Neuronal stem cell (in vitro differentiated cells): ENCODE data around the gene LPAR5.
"Not testable (repeated sequence)": the region's sequence is repeated elsewhere in the genome, so short reads cannot be mapped to it uniquely, and the experiment has no call there.

Source experiments
- DNase-seq: peaks from one replicate; pipeline ENCODE4 v3.0.0-alpha.2; 2013; ENCODE audit warnings: low spot score
- H2AFZ ChIP-seq: one replicate; pipeline ENCODE4 v1.6.1; 2013; ENCODE audit warnings: mild to moderate bottlenecking, low read length, inconsistent platforms
- H2AK5ac ChIP-seq: 2 replicates; pipeline ENCODE4 v1.6.1; 2013; ENCODE audit warnings: low read depth, mild to moderate bottlenecking, inconsistent platforms, low read length, moderate library complexity, mixed read lengths
- H2BK120ac ChIP-seq: 2 replicates; pipeline ENCODE4 v1.6.1; 2013; ENCODE audit warnings: low read depth, mild to moderate bottlenecking, inconsistent platforms, low read length, moderate library complexity, mixed read lengths
- H2BK12ac ChIP-seq: one replicate; pipeline ENCODE4 v1.6.1; 2013; ENCODE audit warnings: low read length, inconsistent platforms
- H2BK15ac ChIP-seq: 2 replicates; pipeline ENCODE4 v1.6.1; 2013; ENCODE audit warnings: mild to moderate bottlenecking, low read length, inconsistent platforms, mixed read lengths
- H2BK5ac ChIP-seq: one replicate; pipeline ENCODE4 v1.6.1; 2013; ENCODE audit warnings: inconsistent platforms, mild to moderate bottlenecking, low read length, moderate library complexity
- H3K14ac ChIP-seq: one replicate; pipeline ENCODE4 v1.6.1; 2013; ENCODE audit warnings: low read length, inconsistent platforms
- H3K18ac ChIP-seq: 2 replicates; pipeline ENCODE4 v1.6.1; 2013; ENCODE audit warnings: low read length, inconsistent platforms
- H3K23ac ChIP-seq: 2 replicates; pipeline ENCODE4 v1.6.1; 2013; ENCODE audit warnings: low read depth, mild to moderate bottlenecking, mixed read lengths, low read length, inconsistent platforms; ENCODE audit not compliant: poor library complexity
- H3K27ac ChIP-seq: replicated peaks from 3 replicates; pipeline ENCODE4 v1.5.1; 2013; ENCODE audit warnings: low read length, inconsistent platforms
- H3K27me3 ChIP-seq, 3 experiments: 2 replicates each; pipeline ENCODE4 v1.6.1; 2013; ENCODE audit warnings: low read length in 3 of 3, mild to moderate bottlenecking in 2 of 3, inconsistent platforms in 1 of 3, low read depth in 1 of 3, mixed read lengths in 1 of 3, moderate library complexity in 1 of 3; ENCODE audit not compliant: control insufficient read depth in 3 of 3, insufficient read depth in 3 of 3
- H3K36me3 ChIP-seq, 2 donors: replicated peaks in 1 of 2; 2 replicates each; pipeline ENCODE4 v1.6.1; 2013; ENCODE audit warnings: low read length in 2 of 2; ENCODE audit not compliant: control insufficient read depth in 2 of 2, insufficient read depth in 2 of 2
- H3K4ac ChIP-seq: 2 replicates; pipeline ENCODE4 v1.6.1; 2013; ENCODE audit warnings: inconsistent platforms, mild to moderate bottlenecking, low read length, moderate library complexity
- H3K4me1 ChIP-seq, 2 donors: 1 replicate in 1 of 2; 2 replicates in 1 of 2; pipeline ENCODE4 v1.6.1; 2013; ENCODE audit warnings: low read length in 2 of 2, low read depth in 1 of 2; ENCODE audit not compliant: control insufficient read depth in 2 of 2, insufficient read depth in 1 of 2
- H3K4me2 ChIP-seq: one replicate; pipeline ENCODE4 v1.6.1; 2013; ENCODE audit warnings: mild to moderate bottlenecking, low read length, inconsistent platforms; ENCODE audit not compliant: insufficient read depth, poor library complexity, severe bottlenecking
- H3K4me3 ChIP-seq, 2 donors: 2 replicates each; pipeline ENCODE4 v1.5.1; 2013; ENCODE audit warnings: low read length in 2 of 2, mild to moderate bottlenecking in 2 of 2, inconsistent platforms in 1 of 2, moderate library complexity in 1 of 2
- H3K79me1 ChIP-seq: one replicate; pipeline ENCODE4 v1.6.1; 2013; ENCODE audit warnings: low read depth, mild to moderate bottlenecking, inconsistent platforms, low read length, moderate library complexity
- H3K9ac ChIP-seq: one replicate; pipeline ENCODE4 v1.6.1; 2013; ENCODE audit warnings: mild to moderate bottlenecking, low read depth, low read length, inconsistent platforms; ENCODE audit not compliant: poor library complexity
- H3K9me3 ChIP-seq, 2 donors: replicated peaks in 1 of 2; 2 replicates each; pipeline versions ENCODE3 to v1.6.1; 2013; ENCODE audit warnings: low read length in 2 of 2, mild to moderate bottlenecking in 2 of 2, inconsistent platforms in 1 of 2, low read depth in 1 of 2, mixed read lengths in 1 of 2, moderate library complexity in 1 of 2; ENCODE audit not compliant: control insufficient read depth in 2 of 2, insufficient read depth in 1 of 2
- H4K8ac ChIP-seq: one replicate; pipeline ENCODE4 v1.6.1; 2013; ENCODE audit warnings: low read depth, mild to moderate bottlenecking, inconsistent platforms, low read length, moderate library complexity
- H4K91ac ChIP-seq: one replicate; pipeline ENCODE4 v1.6.1; 2013; ENCODE audit warnings: low read length, low read depth, mild to moderate bottlenecking, inconsistent platforms; ENCODE audit not compliant: poor library complexity
- WGBS, 2 donors: extraction: QIAGEN DNeasy Blood & Tissue Kit; methylation state at CpG; one replicate each; pipeline ENCODE4 v1.1.7; 2013; ENCODE audit warnings: missing lambda C conversion rate in 2 of 2, mixed read lengths in 1 of 2; ENCODE audit not compliant: insufficient read length in 2 of 2, insufficient replicate concordance in 1 of 2; ENCODE audit errors: extremely low coverage in 2 of 2; 5-methylcytosine and 5-hydroxymethylcytosine counted together

LPAR5 gene

GRCh38 chr12:6603095-6603567, 32.6 kb downstream of the LPAR5 start:
- Histone ChIP-seq H2BK120ac (no peak overlapping the region), H2AK5ac (no peak overlapping the region), H3K27ac (no peak overlapping the region), H3K9me3 (no peaks in the 10 kb centered on the region), H3K36me3 (peaks cover 46 to 79% of the 10 kb centered on the region in 2 donors), H2BK5ac (no peak overlapping the region), H4K8ac (no peak overlapping the region), H3K27me3 (no peaks in the 10 kb centered on the region), H3K4ac (no peak overlapping the region), H4K91ac (no peak overlapping the region), H3K79me1 (peaks cover 12% of the 10 kb centered on the region), H3K4me1 (peaks cover 29 to 34% of the 10 kb centered on the region in 2 donors), H2AFZ (no peak overlapping the region), H3K14ac (no peak overlapping the region), H3K4me3 (no peak overlapping the region), H3K23ac (no peak overlapping the region), H2BK12ac (no peak overlapping the region), H3K18ac (no peak overlapping the region), H3K4me2 (peak overlapping the region; percentile 23), H2BK15ac (no peak overlapping the region), H3K9ac (no peak overlapping the region)
- WGBS, 2 donors: no CpG with 5 or more reads among the region's 6 CpGs
- DNase-seq: no peak

- Histone ChIP-seq H3K9ac (no peak overlapping the region), H2BK12ac (no peak overlapping the region), H3K23ac (no peak overlapping the region), H3K14ac (no peak overlapping the region), H3K18ac (no peak overlapping the region), H3K4me2 (no peak overlapping the region), H3K4ac (no peak overlapping the region), H2BK5ac (no peak overlapping the region), H2AFZ (no peak overlapping the region), H3K27ac (no peak overlapping the region), H2AK5ac (no peak overlapping the region), H3K79me1 (peaks cover 12% of the 10 kb centered on the region), H4K8ac (no peak overlapping the region), H3K4me1 (peaks cover 23 to 28% of the 10 kb centered on the region in 2 donors), H3K27me3 (no peaks in the 10 kb centered on the region), H2BK15ac (no peak overlapping the region), H2BK120ac (no peak overlapping the region), H3K4me3 (no peak overlapping the region), H4K91ac (no peak overlapping the region), H3K9me3 (no peaks in the 10 kb centered on the region), H3K36me3 (peaks cover 51 to 85% of the 10 kb centered on the region in 2 donors)
- WGBS, 2 donors: no CpG with 5 or more reads among the region's 3 CpGs
- DNase-seq: no peak
Observed at GRCh38 chr12:6602526-6602925, 33.2 kb downstream of the LPAR5 start.

- not testable (repeated sequence) for H3K23ac ChIP-seq, H3K4me1 ChIP-seq, H3K18ac ChIP-seq, H2BK5ac ChIP-seq, H3K79me1 ChIP-seq, DNase-seq, H2AK5ac ChIP-seq, H3K27ac ChIP-seq, H4K91ac ChIP-seq, H2AFZ ChIP-seq, H2BK120ac ChIP-seq, H3K9me3 ChIP-seq, H3K4me2 ChIP-seq, H3K14ac ChIP-seq, H2BK15ac ChIP-seq, H4K8ac ChIP-seq, H3K27me3 ChIP-seq, H3K4me3 ChIP-seq, H3K9ac ChIP-seq, H2BK12ac ChIP-seq, H3K4ac ChIP-seq
- H3K36me3 ChIP-seq: peaks cover 73 to 97% of the 10 kb centered on the region in 2 donors
- no CpG with 5 or more reads among the region's 10 CpGs for WGBS, 2 donors
Observed at GRCh38 chr12:6595673-6596072, 40.1 kb downstream of the LPAR5 start.

GRCh38 chr12:6592087-6592486, 43.7 kb downstream of the LPAR5 start:
- no CpG with 5 or more reads among the region's 8 CpGs for WGBS, 2 donors
- Histone ChIP-seq H2BK15ac (no peak overlapping the region), H2BK12ac (no peak overlapping the region), H3K27ac (no peak overlapping the region), H2AFZ (no peak overlapping the region), H3K4ac (no peak overlapping the region), H3K4me1 (no peaks in the 10 kb centered on the region), H3K23ac (no peak overlapping the region), H4K91ac (no peak overlapping the region), H2BK120ac (no peak overlapping the region), H3K27me3 (no peaks in the 10 kb centered on the region), H4K8ac (no peak overlapping the region), H3K79me1 (peaks cover 5% of the 10 kb centered on the region), H3K4me2 (no peak overlapping the region), H3K4me3 (no peak overlapping the region), H3K36me3 (peaks cover 64 to 98% of the 10 kb centered on the region in 2 donors), H2BK5ac (no peak overlapping the region), H3K9ac (no peak overlapping the region), H3K9me3 (no peaks in the 10 kb centered on the region), H3K18ac (no peak overlapping the region), H2AK5ac (no peak overlapping the region), H3K14ac (no peak overlapping the region)
- no peak for DNase-seq
